GM23338 (cell line): Measurements from ENCODE around the gene RIPK1. TPM values are rescaled to one million over a fixed set of nuclear protein-coding genes. Genes with fewer than 3 reads are reported as not detected.

Source experiments
- ATAC-seq: fragments of 200-7000 bp; cut with Tn5 transposase; 3 replicates; pipeline ENCODE4 v1.9.1; 2020
- DNase-seq: peaks from one replicate; pipeline ENCODE4 v3.0.0-alpha.2; 2015; ENCODE audit warnings: low spot score
- H2AFZ ChIP-seq: fragments of 200-600 bp; sonication (generic); 2 replicates; pipeline ENCODE4 v1.8.0; 2016; ENCODE audit warnings: antibody characterized with exemption, mild to moderate bottlenecking, moderate library complexity
- H3F3A ChIP-seq: fragments of 200-600 bp; sonication (generic); replicated peaks from 2 replicates; pipeline ENCODE4 v1.8.0; 2017; ENCODE audit warnings: antibody characterized with exemption, mixed run types, low read depth
- H3K27ac ChIP-seq: fragments of 200-600 bp; sonication (generic); 2 replicates; pipeline ENCODE4 v1.6.1; 2016; ENCODE audit warnings: low read depth
- H3K27me3 ChIP-seq: fragments of 200-600 bp; sonication (generic); 2 replicates; pipeline ENCODE4 v1.8.0; 2016; ENCODE audit warnings: mild to moderate bottlenecking, mixed run types, moderate library complexity; ENCODE audit not compliant: insufficient read depth
- H3K36me3 ChIP-seq: fragments of 200-600 bp; sonication (generic); 2 replicates; pipeline ENCODE4 v1.8.0; 2016; ENCODE audit warnings: mild to moderate bottlenecking; ENCODE audit not compliant: insufficient read depth
- H3K4me1 ChIP-seq: fragments of 200-600 bp; sonication (generic); 2 replicates; pipeline ENCODE4 v1.8.0; 2016; ENCODE audit warnings: mild to moderate bottlenecking, moderate library complexity; ENCODE audit not compliant: insufficient read depth
- H3K4me2 ChIP-seq: fragments of 200-600 bp; sonication (generic); 2 replicates; pipeline ENCODE4 v1.7.1; 2017; ENCODE audit warnings: mixed run types
- H3K4me3 ChIP-seq: fragments of 200-600 bp; sonication (generic); 2 replicates; pipeline ENCODE4 v1.6.1; 2016; ENCODE audit warnings: mixed run types
- H3K79me2 ChIP-seq: fragments of 200-600 bp; sonication (generic); replicated peaks from 2 replicates; pipeline ENCODE4 v1.8.0; 2017; ENCODE audit warnings: mild to moderate bottlenecking; ENCODE audit not compliant: insufficient read depth
- H3K9me2 ChIP-seq: fragments of 200-600 bp; sonication (generic); 2 replicates; pipeline ENCODE4 v1.8.0; 2017; ENCODE audit not compliant: insufficient read depth
- H4K20me1 ChIP-seq: fragments of 200-600 bp; sonication (generic); replicated peaks from 2 replicates; pipeline ENCODE4 v1.8.0; 2017; ENCODE audit warnings: mild to moderate bottlenecking; ENCODE audit not compliant: insufficient read depth
- H3K27ac Mint-ChIP-seq: 2 replicates; pipeline ENCODE4 v1.8.0; 2020; ENCODE audit warnings: inconsistent platforms, mild to moderate bottlenecking, moderate library complexity, mixed read lengths
- H3K27me3 Mint-ChIP-seq: 3 replicates; pipeline ENCODE4 v1.8.0; 2022; ENCODE audit warnings: low read depth, mild to moderate bottlenecking, moderate library complexity, mixed read lengths, inconsistent platforms; ENCODE audit not compliant: insufficient read depth, poor library complexity
- H3K36me3 Mint-ChIP-seq: 3 replicates; pipeline ENCODE4 v1.8.0; 2021; ENCODE audit warnings: low read depth, mild to moderate bottlenecking, inconsistent platforms, moderate library complexity, mixed read lengths
- H3K4me1 Mint-ChIP-seq: 3 replicates; pipeline ENCODE4 v1.8.0; 2020; ENCODE audit warnings: mild to moderate bottlenecking, inconsistent platforms, mixed read lengths
- H3K4me3 Mint-ChIP-seq: 3 replicates; pipeline ENCODE4 v1.8.0; 2021; ENCODE audit warnings: moderate library complexity, mild to moderate bottlenecking, inconsistent platforms, mixed read lengths
- H3K9me3 Mint-ChIP-seq: 3 replicates; pipeline ENCODE4 v1.8.0; 2020; ENCODE audit warnings: moderate library complexity, mild to moderate bottlenecking, inconsistent platforms, mixed read lengths
- CTCF ChIP-seq, 2 experiments: fragments of 200-600 bp in 1 of 2; sonication (generic) in 1 of 2; conservative IDR thresholded peaks; 2 replicates each; pipeline versions ENCODE4 v1.5.1 to v1.6.1; 2016 to 2017; ENCODE audit warnings: antibody characterized with exemption in 2 of 2, low read depth in 2 of 2, mild to moderate bottlenecking in 2 of 2, moderate library complexity in 1 of 2
- ETS1 ChIP-seq: IDR thresholded peaks from 2 replicates; pipeline ENCODE4 v1.6.1; 2016; ENCODE audit warnings: antibody characterized with exemption
- EZH2 ChIP-seq: fragments of 200-600 bp; sonication (generic); IDR thresholded peaks from one replicate; pipeline ENCODE4 v1.8.0; 2017; ENCODE audit warnings: antibody characterized with exemption, mild to moderate bottlenecking, low read depth; ENCODE audit not compliant: unreplicated experiment
- EZH2phosphoT487 ChIP-seq: fragments of 200-600 bp; sonication (generic); IDR thresholded peaks from one replicate; pipeline ENCODE4 v1.8.1; 2018; ENCODE audit warnings: antibody characterized with exemption; ENCODE audit not compliant: unreplicated experiment
- JUNB ChIP-seq: IDR thresholded peaks from one replicate; pipeline ENCODE4 v1.6.1; 2016; ENCODE audit warnings: antibody characterized with exemption; ENCODE audit not compliant: unreplicated experiment
- NANOG ChIP-seq: IDR thresholded peaks from 2 replicates; pipeline ENCODE4 v1.6.1; 2016; ENCODE audit warnings: antibody characterized with exemption, borderline replicate concordance
- STAT1 ChIP-seq: IDR thresholded peaks from one replicate; pipeline ENCODE4 v1.6.1; 2016; ENCODE audit warnings: antibody characterized with exemption; ENCODE audit not compliant: unreplicated experiment
- ZNF114 ChIP-seq: fragments of 250-450 bp; sonication (Bioruptor Pico); IDR thresholded peaks from 2 replicates; pipeline ENCODE4 v1.5.0; 2020; ENCODE audit warnings: mild to moderate bottlenecking, moderate library complexity
- ZNF462 ChIP-seq: fragments of 250-450 bp; sonication (Bioruptor Pico); IDR thresholded peaks from 2 replicates; pipeline ENCODE4 v1.5.0; 2020; ENCODE audit warnings: mild to moderate bottlenecking, moderate library complexity
- polyA plus RNA-seq: library from polyadenylated mRNA; unstranded; fragments of >200 nt; fragmentation: Nextera tagmentation; extraction: Ambion mirVana; gene quantifications from 2 replicates; pipeline ENCODE4 v1.2.1, GENCODE V29; 2016
- total RNA-seq: library from RNA; depleted of rRNA; stranded (reverse); fragments of >200 nt; shearing (Covaris generic); gene quantifications from 2 replicates; pipeline ENCODE4 v1.2.3, GENCODE V29; 2014

RIPK1 gene
- total and polyA plus RNA-seq, 2 experiments from 2014 or later: 5.7 to 19.4 TPM

DNA sequence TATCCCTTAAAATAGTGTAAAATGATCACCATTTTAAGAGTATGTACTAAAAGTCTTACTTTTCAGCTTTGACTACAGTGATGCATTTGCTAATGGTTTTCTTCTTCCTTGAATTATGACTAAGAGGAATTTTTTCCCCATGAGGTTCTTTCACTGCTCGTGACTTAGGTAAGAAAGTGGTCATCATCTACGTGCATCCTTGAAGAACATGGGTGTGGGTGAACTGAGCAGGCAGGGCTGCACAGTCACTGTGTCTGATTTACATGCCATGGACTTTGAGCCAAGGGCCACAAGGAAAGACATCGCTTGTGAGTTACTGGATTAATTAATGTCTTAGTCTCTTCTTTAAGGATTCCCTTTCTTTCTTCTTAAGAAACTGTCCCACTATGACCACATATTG lies 35.3 kb upstream of the RIPK1 start (continued):
- TF ChIP-seq ZNF462 (CRISPR knock-in tag) (no peak), NANOG (no peak), ZNF114 (CRISPR knock-in tag) (no peak), STAT1 (no peak), EZH2phosphoT487 (no peak), ETS1 (no peak)

DNA sequence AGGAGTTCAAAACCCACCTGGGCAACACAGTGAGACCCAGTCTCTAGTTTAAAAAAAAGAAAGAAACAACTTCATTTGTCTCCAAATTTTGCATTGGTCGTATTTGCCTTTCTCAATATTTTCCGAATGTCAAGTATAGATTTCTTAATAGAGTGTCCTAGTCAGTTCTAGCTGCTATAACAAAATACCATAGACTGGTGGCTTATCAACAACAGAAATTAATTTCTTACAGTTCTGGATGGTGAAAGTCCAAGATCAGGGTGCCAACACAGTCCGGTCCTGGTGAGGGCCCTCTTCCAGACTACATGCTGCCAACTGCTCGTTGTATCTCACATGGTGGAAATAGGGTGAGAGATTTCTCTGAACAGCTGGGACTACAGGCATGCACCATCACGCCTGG lies 34.6 kb upstream of the RIPK1 start:
- Histone ChIP-seq H3F3A (no peaks in the 10 kb centered on the region; the same call in 1 of the 2 replicates), H2AFZ (no peak overlapping the region), H3K79me2 (no peaks in the 10 kb centered on the region), H3K4me3 (no peak overlapping the region), H3K4me2 (no peak overlapping the region), H4K20me1 (no peaks in the 10 kb centered on the region), H3K9me2 (no peaks in the 10 kb centered on the region), H3K27me3 (no peaks in the 10 kb centered on the region), H3K4me1 (peaks cover 8% of the 10 kb centered on the region), H3K36me3 (no peaks in the 10 kb centered on the region), H3K27ac (no peak overlapping the region)
- DNase-seq (no peak), ATAC-seq (no peak)
- Mint-ChIP-seq H3K36me3 (no peaks in the 10 kb centered on the region; the same call in 2 of the 3 replicates), H3K4me1 (peaks cover 11% of the 10 kb centered on the region), H3K9me3 (0 out of 3 replicates have a peak, but pooled peaks cover 2% of the 10 kb centered on the region), H3K4me3 (no peak overlapping the region), H3K27me3 (peaks cover 5% of the 10 kb centered on the region), H3K27ac (no peak overlapping the region)
- TF ChIP-seq CTCF (conservative IDR thresholded peaks at IDR 0.05; ENCODE audit: low read depth in 2 of 2) (no peak), EZH2phosphoT487 (no peak), EZH2 (no peak), JUNB (no peak), ZNF114 (CRISPR knock-in tag) (no peak), ETS1 (no peak), STAT1 (no peak), NANOG (no peak)
